HEK293T (cell line): ENCODE results near the gene TMEM232.

Source experiments
- CTCF ChIA-PET: fragments of 350-600 bp; formaldehyde crosslinking; extraction: SDS; loops from one replicate; lab custom pipeline; 2021; ENCODE audit warnings: antibody characterized with exemption, inconsistent platforms; lab: Yijun Ruan, JAX
- POLR2A ChIA-PET: fragments of 350-600 bp; formaldehyde crosslinking; extraction: SDS; loops from one replicate; lab custom pipeline; 2020; ENCODE audit warnings: antibody characterized with exemption, inconsistent platforms; lab: Yijun Ruan, JAX
- DNase-seq: peaks from one replicate; pipeline ENCODE4 v3.0.0; 2012; ENCODE audit warnings: mixed read lengths; ENCODE audit errors: extremely low spot score
- ARNT ChIP-seq: fragments of 450-650 bp; IDR thresholded peaks from 2 replicates; pipeline ENCODE4 v1.6.1; 2017; ENCODE audit warnings: mild to moderate bottlenecking
- BHLHE40 ChIP-seq: fragments of 450-650 bp; IDR thresholded peaks from 2 replicates; pipeline ENCODE4 v1.6.1; 2016; ENCODE audit warnings: mild to moderate bottlenecking, moderate library complexity, borderline replicate concordance
- CTBP1 ChIP-seq: fragments of 450-650 bp; IDR thresholded peaks from 2 replicates; pipeline ENCODE4 v1.6.1; 2016; ENCODE audit warnings: borderline replicate concordance
- ELF4 ChIP-seq: fragments of 450-650 bp; IDR thresholded peaks from 2 replicates; pipeline ENCODE4 v1.6.1; 2017; ENCODE audit warnings: antibody characterized with exemption
- FOXA1 ChIP-seq: fragments of 450-650 bp; IDR thresholded peaks from 2 replicates; pipeline ENCODE4 v1.6.1; 2016; ENCODE audit warnings: mild to moderate bottlenecking
- FOXK2 ChIP-seq: fragments of 450-650 bp; IDR thresholded peaks from 2 replicates; pipeline ENCODE4 v1.6.1; 2016; ENCODE audit warnings: mild to moderate bottlenecking
- FOXM1 ChIP-seq: fragments of 450-650 bp; IDR thresholded peaks from 2 replicates; pipeline ENCODE4 v1.6.1; 2017; ENCODE audit warnings: mild to moderate bottlenecking, borderline replicate concordance
- HDGF ChIP-seq: fragments of 450-650 bp; IDR thresholded peaks from 2 replicates; pipeline ENCODE4 v1.6.1; 2017; ENCODE audit warnings: antibody characterized with exemption, borderline replicate concordance
- L3MBTL2 ChIP-seq: fragments of 450-650 bp; conservative IDR thresholded peaks from 2 replicates; pipeline ENCODE4 v1.6.1; 2016; ENCODE audit warnings: mild to moderate bottlenecking
- LEF1 ChIP-seq: fragments of 450-650 bp; IDR thresholded peaks from 2 replicates; pipeline ENCODE4 v1.6.1; 2017; ENCODE audit warnings: mild to moderate bottlenecking, borderline replicate concordance
- SP1 ChIP-seq: fragments of 450-650 bp; IDR thresholded peaks from 2 replicates; pipeline ENCODE4 v1.6.1; 2017
- TF ChIP-seq, protein P1 (sequence below): fragments of 450-650 bp; IDR thresholded peaks from 2 replicates; pipeline ENCODE4 v1.6.1; 2016

TMEM232 gene

DNA sequence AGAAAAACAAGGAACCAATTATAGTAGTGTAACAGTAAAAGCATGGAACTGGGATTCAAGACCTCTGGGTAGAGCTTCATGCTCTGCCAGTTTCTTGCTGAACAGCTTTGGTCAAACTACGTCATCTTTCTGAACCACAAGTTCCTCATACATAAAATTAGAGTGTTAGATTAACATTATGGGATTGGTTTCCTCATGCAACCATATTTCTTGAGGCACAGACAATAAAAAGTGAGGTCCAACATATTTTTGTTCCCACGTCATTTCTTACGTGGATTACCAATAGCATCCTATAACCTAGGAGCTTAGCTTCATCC is 354.8 kb downstream of the TMEM232 start:
- POLR2A ChIA-PET, result no interaction called here
- CTCF ChIA-PET, result no interaction called here
- DNase-seq, result no peak
- TF ChIP-seq ELF4, result no peak
- no peak for TF ChIP-seq FOXM1
- TF ChIP-seq, protein P1, sequence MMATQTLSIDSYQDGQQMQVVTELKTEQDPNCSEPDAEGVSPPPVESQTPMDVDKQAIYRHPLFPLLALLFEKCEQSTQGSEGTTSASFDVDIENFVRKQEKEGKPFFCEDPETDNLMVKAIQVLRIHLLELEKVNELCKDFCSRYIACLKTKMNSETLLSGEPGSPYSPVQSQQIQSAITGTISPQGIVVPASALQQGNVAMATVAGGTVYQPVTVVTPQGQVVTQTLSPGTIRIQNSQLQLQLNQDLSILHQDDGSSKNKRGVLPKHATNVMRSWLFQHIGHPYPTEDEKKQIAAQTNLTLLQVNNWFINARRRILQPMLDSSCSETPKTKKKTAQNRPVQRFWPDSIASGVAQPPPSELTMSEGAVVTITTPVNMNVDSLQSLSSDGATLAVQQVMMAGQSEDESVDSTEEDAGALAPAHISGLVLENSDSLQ, result no peak
- no peak for TF ChIP-seq ARNT
- no peak for TF ChIP-seq CTBP1
- no peak for TF ChIP-seq LEF1
- TF ChIP-seq L3MBTL2, result no peak
- TF ChIP-seq FOXA1, result no peak
- TF ChIP-seq FOXK2, result no peak
- TF ChIP-seq BHLHE40, result no peak

GRCh38 chr5:110371011-110371724 is 355.3 kb downstream of the TMEM232 start:
- no peak for TF ChIP-seq ELF4
- no peak for TF ChIP-seq HDGF
- no peak for TF ChIP-seq SP1
- CTCF ChIA-PET, result no interaction called here
- POLR2A ChIA-PET, result no interaction called here
- no peak for DNase-seq
